ENCODE data around the gene ITPA. TPM values are rescaled to one million over a fixed set of nuclear protein-coding genes. Genes with fewer than 3 reads are reported as not detected.

Gene ITPA
- total and polyA plus RNA-seq, 2 of the 13 experiments (the other 11 are each of a cell fraction or from before 2014, with no cell fraction given), result 60.1 to 103 TPM

DNA sequence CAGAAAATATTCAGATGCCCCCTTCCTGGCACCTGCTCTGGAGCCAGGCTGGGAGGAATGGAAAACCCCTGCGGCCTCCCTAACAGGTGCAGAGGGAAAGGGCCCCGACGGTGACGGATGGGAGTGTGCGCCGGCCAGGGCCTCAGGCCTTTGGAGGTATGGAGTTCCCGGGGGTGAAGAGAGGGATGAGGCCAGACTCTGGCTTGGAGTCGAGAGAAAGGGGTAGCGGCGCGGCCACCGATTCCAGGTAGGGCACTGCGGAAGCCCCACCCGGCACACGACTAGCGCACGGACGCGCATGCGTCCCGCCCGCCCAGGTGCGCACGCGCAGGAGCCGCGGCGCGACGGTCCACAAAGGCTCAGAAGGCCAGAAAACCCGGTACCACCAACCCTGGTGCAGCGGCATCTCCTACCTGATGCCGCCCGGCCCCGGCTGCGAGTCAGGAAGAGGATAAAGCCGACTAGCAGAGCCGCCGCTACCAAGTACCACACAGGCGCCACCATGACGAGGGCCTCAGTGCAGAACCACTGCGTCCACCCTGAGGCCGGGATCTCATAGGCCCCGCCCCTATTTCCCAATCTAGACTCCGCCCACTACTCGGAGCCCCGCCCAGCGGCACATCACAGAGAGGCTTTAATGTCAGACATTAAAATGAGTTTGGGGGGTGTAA is 5.0 kb upstream of the ITPA start, which contains the start of gene DDRGK1 (continued):
- TF ChIP-seq PHF21A (CRISPR knock-in tag; IDR thresholded peaks at IDR 0.05) (peak; percentile 50; the same call in 1 of the 2 replicates), ZNF335 (CRISPR knock-in tag; IDR thresholded peaks at IDR 0.05) (no peak), RFXAP (CRISPR knock-in tag; IDR thresholded peaks at IDR 0.05; ENCODE audit: borderline replicate concordance) (peak; percentile 82), ESRRA (CRISPR knock-in tag; IDR thresholded peaks at IDR 0.05; ENCODE audit: low read depth) (peak; percentile 88), ZNF792 (CRISPR knock-in tag; IDR thresholded peaks at IDR 0.05) (peak; percentile 76), CBX1 (IDR thresholded peaks at IDR 0.05; ENCODE audit: low read depth) (peak; percentile 79), TCF7 (IDR thresholded peaks at IDR 0.05; ENCODE audit: low read depth) (peak; percentile 68), ZNF121 (CRISPR knock-in tag; IDR thresholded peaks at IDR 0.05) (peak; percentile 52; the same call in 1 of the 2 replicates), ZNF562 (CRISPR knock-in tag; IDR thresholded peaks at IDR 0.05; ENCODE audit: borderline replicate concordance) (no peak), SRSF4 (IDR thresholded peaks at IDR 0.05; ENCODE audit: low read depth, low read length, poor library complexity, severe bottlenecking) (peak; percentile 65), HOXD1 (CRISPR knock-in tag; IDR thresholded peaks at IDR 0.05) (peak; percentile 66), ZNF850 (CRISPR knock-in tag; conservative IDR thresholded peaks at IDR 0.05) (0 out of 2 replicates have a peak, but pooled peaks have one; percentile 26), PTBP1 (IDR thresholded peaks at IDR 0.05; ENCODE audit: low read depth, low read length, poor library complexity, severe bottlenecking) (peak; percentile 55), MAF1 (CRISPR knock-in tag; IDR thresholded peaks at IDR 0.05; ENCODE audit: borderline replicate concordance) (0 out of 2 replicates have a peak, but pooled peaks have one; percentile 78), KDM5A (IDR thresholded peaks at IDR 0.05; ENCODE audit: borderline replicate concordance, low read length) (peak; percentile 84; the same call in 1 of the 2 replicates), ZNF607 (CRISPR knock-in tag; IDR thresholded peaks at IDR 0.05; ENCODE audit: borderline replicate concordance) (peak; percentile 96; the same call in 1 of the 2 replicates)
- TF ChIP-seq, protein P1, sequence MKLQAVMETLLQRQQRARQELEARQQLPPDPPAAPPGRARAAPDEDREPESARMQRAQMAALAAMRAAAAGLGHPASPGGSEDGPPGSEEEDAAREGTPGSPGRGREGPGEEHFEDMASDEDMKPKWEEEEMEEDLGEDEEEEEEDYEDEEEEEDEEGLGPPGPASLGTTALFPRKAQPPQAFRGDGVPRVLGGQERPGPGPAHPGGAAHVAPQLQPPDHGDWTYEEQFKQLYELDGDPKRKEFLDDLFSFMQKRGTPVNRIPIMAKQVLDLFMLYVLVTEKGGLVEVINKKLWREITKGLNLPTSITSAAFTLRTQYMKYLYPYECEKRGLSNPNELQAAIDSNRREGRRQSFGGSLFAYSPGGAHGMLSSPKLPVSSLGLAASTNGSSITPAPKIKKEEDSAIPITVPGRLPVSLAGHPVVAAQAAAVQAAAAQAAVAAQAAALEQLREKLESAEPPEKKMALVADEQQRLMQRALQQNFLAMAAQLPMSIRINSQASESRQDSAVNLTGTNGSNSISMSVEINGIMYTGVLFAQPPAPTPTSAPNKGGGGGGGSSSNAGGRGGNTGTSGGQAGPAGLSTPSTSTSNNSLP (IDR thresholded peaks at IDR 0.05; ENCODE audit: low read depth, low read length), result peak; percentile 63; the same call in 1 of the 2 replicates
- TF ChIP-seq, protein P2, sequence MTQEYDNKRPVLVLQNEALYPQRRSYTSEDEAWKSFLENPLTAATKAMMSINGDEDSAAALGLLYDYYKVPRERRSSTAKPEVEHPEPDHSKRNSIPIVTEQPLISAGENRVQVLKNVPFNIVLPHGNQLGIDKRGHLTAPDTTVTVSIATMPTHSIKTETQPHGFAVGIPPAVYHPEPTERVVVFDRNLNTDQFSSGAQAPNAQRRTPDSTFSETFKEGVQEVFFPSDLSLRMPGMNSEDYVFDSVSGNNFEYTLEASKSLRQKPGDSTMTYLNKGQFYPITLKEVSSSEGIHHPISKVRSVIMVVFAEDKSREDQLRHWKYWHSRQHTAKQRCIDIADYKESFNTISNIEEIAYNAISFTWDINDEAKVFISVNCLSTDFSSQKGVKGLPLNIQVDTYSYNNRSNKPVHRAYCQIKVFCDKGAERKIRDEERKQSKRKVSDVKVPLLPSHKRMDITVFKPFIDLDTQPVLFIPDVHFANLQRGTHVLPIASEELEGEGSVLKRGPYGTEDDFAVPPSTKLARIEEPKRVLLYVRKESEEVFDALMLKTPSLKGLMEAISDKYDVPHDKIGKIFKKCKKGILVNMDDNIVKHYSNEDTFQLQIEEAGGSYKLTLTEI (CRISPR knock-in tag; conservative IDR thresholded peaks at IDR 0.05), result no peak
- TF ChIP-seq, protein P3, sequence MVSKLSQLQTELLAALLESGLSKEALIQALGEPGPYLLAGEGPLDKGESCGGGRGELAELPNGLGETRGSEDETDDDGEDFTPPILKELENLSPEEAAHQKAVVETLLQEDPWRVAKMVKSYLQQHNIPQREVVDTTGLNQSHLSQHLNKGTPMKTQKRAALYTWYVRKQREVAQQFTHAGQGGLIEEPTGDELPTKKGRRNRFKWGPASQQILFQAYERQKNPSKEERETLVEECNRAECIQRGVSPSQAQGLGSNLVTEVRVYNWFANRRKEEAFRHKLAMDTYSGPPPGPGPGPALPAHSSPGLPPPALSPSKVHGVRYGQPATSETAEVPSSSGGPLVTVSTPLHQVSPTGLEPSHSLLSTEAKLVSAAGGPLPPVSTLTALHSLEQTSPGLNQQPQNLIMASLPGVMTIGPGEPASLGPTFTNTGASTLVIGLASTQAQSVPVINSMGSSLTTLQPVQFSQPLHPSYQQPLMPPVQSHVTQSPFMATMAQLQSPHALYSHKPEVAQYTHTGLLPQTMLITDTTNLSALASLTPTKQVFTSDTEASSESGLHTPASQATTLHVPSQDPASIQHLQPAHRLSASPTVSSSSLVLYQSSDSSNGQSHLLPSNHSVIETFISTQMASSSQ (IDR thresholded peaks at IDR 0.05; ENCODE audit: low read depth), result no peak
- TF ChIP-seq, protein P3 (CRISPR knock-in tag; IDR thresholded peaks at IDR 0.05; ENCODE audit: borderline replicate concordance), result peak; percentile 78
- TF ChIP-seq, protein P4, sequence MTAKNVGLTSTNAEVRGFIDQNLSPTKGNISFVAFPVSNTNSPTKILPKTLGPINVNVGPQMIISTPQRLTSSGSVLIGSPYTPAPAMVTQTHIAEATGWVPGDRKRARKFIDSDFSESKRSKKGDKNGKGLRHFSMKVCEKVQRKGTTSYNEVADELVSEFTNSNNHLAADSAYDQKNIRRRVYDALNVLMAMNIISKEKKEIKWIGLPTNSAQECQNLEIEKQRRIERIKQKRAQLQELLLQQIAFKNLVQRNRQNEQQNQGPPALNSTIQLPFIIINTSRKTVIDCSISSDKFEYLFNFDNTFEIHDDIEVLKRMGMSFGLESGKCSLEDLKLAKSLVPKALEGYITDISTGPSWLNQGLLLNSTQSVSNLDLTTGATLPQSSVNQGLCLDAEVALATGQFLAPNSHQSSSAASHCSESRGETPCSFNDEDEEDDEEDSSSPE (CRISPR knock-in tag; IDR thresholded peaks at IDR 0.05), result no peak; the same call in 1 of the 2 replicates

All from HepG2 (cell line).